IPS-NIHi7 (cell line): Measurements from ENCODE around the gene HDGF.
A peak's percentile ranks its signal among the peaks of the same experiment; 100 is the strongest.
"Not testable (repeated sequence)": the region's sequence is repeated elsewhere in the genome, so short reads cannot be mapped to it uniquely, and the experiment has no call there.

Source experiments
- DNase-seq: peaks from one replicate; pipeline ENCODE4 v3.0.0; 2012; ENCODE audit warnings: mixed read lengths; ENCODE audit errors: extremely low spot score

Gene HDGF

GRCh38 chr1:156767101-156767878, 15.8 kb upstream of the HDGF start, which contains the start of gene PRCC:
Gene PRCC (plus strand): TSS chr1:156767535. CDS start chr1:156767772, 237 bp downstream.
- DNase-seq, result peak; percentile 89

- no peak for DNase-seq
These were observed 15.0 kb upstream of the HDGF start for GRCh38 chr1:156766298-156767100.

GRCh38 chr1:156765666-156766065, 14.2 kb upstream of the HDGF start:
- no peak for DNase-seq

- not testable (repeated sequence) for DNase-seq
These were observed 13.7 kb upstream of the HDGF start for GRCh38 chr1:156765136-156765535.

GRCh38 chr1:156760796-156761104, 9.3 kb upstream of the HDGF start:
- DNase-seq, result no peak

GRCh38 chr1:156760092-156760795, 8.8 kb upstream of the HDGF start:
- DNase-seq, result no peak

GRCh38 chr1:156757572-156758253, 6.2 kb upstream of the HDGF start:
- DNase-seq, result not testable (repeated sequence)

GRCh38 chr1:156756355-156756754, 4.9 kb upstream of the HDGF start:
- no peak for DNase-seq

- DNase-seq, result no peak
These were observed 4.1 kb upstream of the HDGF start for GRCh38 chr1:156755527-156755950.

- no peak for DNase-seq
These were observed 2.7 kb upstream of the HDGF start for GRCh38 chr1:156754219-156754618.

- DNase-seq, result no peak
These were observed 1.5 kb upstream of the HDGF start for GRCh38 chr1:156752843-156753482.

GRCh38 chr1:156751757-156752481, 444 bp upstream of the HDGF start:
- DNase-seq, result peak; percentile 92

- no peak for DNase-seq
These were observed 594 bp downstream of the HDGF start for GRCh38 chr1:156750711-156751450.

GRCh38 chr1:156750191-156750672, 1.2 kb downstream of the HDGF start:
- no peak for DNase-seq

- no peak for DNase-seq
These were observed 1.9 kb downstream of the HDGF start for GRCh38 chr1:156749419-156750118.

- no peak for DNase-seq
These were observed 2.6 kb downstream of the HDGF start for GRCh38 chr1:156748670-156749418.

- no peak for DNase-seq
These were observed 3.5 kb downstream of the HDGF start for GRCh38 chr1:156747742-156748669.
